T47D (cell line): ENCODE data around the gene TEKT4.
"Not testable (repeated sequence)": the region's sequence is repeated elsewhere in the genome, so short reads cannot be mapped to it uniquely, and the experiment has no call there.

Experiments used
- DNase-seq, 2 experiments: peaks; one replicate each; pipeline versions ENCODE4 v3.0.0 to v3.0.0-alpha.2; 2011 to 2012; ENCODE audit warnings: low read depth in 1 of 2, low spot score in 1 of 2
- JUND ChIP-seq: IDR thresholded peaks from 2 replicates; pipeline ENCODE4 v1.6.1; 2012; ENCODE audit warnings: low read depth
- in situ Hi-C: cut with HindIII; loops from 2 replicates; pipeline ENCODE4 v1.10.0; 2016; ENCODE audit warnings: low sequenced_read_pairs, low pct_unique_long_range_greater_than_20kb

The TEKT4 gene

GRCh38 chr2:94881070-94881469 is 9.8 kb downstream of the TEKT4 start:
- no peak for DNase-seq
- in situ Hi-C loops, result no loop called here
- no peak for TF ChIP-seq JUND

DNA sequence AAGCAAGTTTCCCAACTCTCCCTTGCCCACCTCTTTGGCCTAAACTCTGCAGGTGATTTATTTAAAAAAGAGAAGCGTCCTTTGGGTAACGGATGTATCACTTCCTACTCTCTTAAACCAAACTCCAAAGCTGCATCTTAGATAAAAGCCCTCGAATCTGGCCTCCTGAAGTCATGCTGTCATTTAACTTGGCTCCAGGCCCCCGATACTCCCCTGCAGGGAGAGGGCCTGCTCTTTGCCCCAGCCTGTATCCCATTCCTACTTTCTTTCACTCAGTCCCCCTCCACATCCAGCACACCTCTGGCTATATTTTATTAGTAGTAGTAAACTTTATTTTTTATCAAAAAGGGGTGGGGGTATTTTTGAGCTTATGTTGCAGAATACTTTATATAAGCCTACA is 19.0 kb downstream of the TEKT4 start:
- in situ Hi-C loops, result no loop called here
- TF ChIP-seq JUND, result no peak

DNA sequence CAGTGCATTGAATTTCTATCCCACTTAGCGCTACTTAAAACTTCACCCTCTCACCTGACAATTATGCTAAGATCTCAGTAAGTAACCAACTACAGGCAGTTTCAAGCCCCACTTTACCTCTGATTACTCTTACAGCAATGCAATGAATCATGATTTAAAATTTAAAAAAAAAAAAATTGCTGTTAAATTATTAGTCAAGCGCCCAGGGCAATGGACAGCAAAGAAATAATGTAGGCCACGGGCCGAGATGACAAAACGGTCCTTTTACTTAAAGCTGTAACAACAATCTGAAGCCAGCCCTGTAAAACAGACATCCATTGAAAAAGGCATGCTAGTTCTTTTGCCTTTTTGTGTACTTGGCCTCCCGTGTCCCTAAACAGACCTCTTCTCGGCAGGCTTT is 24.0 kb downstream of the TEKT4 start:
- in situ Hi-C loops, result not testable (repeated sequence)

More for the DNA sequence above, 19.0 kb downstream of the TEKT4 start:
- no peak for DNase-seq

GRCh38 chr2:94906976-94907375 is 35.7 kb downstream of the TEKT4 start:
- in situ Hi-C loops, DNase-seq: not testable (repeated sequence)

More for the DNA sequence above, 24.0 kb downstream of the TEKT4 start:
- not testable (repeated sequence) for DNase-seq

- in situ Hi-C loops, result no loop called here
- no peak for DNase-seq
These were observed 52.0 kb downstream of the TEKT4 start for GRCh38 chr2:94923196-94923595.

DNA sequence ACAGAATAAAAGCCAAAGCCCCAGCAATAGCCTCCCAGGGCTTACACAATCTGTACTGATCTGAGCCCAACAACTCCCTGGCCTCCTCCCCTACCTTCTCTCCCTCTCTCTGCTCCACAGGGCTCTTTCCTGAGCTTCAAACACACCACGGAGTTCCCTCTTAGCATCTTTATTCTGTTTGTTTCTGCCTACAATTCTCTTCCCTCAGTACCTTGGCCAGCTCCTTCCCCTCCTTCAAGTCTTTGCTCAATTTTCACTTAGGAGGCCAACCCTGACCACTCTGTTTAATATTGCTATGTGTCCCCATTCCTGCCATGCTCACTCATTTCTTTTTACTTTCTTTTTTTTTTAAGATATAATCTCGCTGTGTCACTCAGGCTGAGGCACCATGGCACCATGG is 53.8 kb downstream of the TEKT4 start:
- DNase-seq, result peak in 1 of 2 experiments; percentile 5
- in situ Hi-C loops, result not testable (repeated sequence)

More at GRCh38 chr2:94923196-94923595, 52.0 kb downstream of the TEKT4 start:
- TF ChIP-seq JUND, result no peak
